Epithelial cell of prostate (primary cell): ENCODE results near the gene IDH3G.

Source experiments
- DNase-seq: peaks from one replicate; pipeline ENCODE4 v3.0.0-alpha.2; 2011; ENCODE audit warnings: low read depth, low spot score
- H3K27ac ChIP-seq: fragments of 450-650 bp; 2 replicates; pipeline ENCODE4 v1.5.1; 2017; ENCODE audit warnings: mild to moderate bottlenecking

The IDH3G gene

DNA sequence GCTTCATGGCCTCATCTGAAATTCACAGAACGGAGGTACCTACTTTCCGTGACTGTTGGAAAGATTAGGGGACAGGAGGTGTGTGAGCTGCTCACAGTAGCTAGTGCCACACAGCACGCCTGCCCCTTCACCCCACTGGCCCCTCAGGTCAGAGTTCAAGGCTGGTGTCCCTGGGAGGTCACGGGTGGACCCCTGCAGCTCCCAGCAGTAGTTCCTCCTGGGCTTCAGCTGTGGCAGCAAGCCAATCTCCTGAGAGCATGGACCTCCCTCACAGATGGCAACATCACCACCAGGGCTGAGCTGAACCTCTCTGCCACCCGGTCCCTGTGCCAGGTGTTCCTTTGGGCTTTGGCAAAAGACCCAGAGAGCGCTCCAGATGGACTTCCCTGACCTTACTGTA lies 1.8 kb downstream of the IDH3G start:
- H3K27ac ChIP-seq, result no peak overlapping the region
- no peak for DNase-seq

DNA sequence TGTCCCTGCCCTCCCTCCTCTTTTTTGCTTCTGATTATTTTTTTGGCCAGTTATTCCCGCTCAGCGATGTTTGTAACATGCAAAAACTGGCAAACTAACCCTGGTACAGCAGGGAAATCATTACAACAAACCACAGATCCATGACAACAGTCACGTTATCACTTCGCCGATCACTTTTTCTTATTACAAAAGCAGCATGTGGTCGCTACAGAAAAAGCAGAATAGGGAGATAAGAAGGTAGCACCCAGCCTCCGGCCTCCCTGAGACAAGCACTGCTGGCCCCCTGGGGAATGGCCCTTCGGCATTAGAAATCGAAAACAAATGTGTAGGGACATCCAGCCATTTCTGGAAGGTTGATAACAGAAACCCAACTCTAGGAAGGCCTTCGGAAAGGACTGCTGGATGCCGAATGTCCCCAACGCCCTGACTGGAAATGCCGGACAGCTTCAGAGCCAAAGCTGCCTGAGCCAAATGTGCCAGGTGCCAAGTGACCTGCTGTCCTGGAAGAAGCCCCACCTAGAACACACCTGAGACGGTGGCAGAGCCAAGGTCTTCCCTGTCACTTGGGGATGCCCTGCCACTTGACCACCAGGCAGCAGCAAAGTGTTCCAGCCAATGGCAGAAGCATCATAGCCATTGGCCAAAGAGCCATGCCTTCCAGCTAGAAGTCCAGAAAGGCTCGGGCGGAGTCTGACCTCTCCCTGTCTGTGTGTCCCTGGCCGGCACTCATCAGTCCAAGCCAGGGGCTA lies 2.9 kb downstream of the IDH3G start:
- DNase-seq, result no peak
- no peak overlapping the region for H3K27ac ChIP-seq

DNA sequence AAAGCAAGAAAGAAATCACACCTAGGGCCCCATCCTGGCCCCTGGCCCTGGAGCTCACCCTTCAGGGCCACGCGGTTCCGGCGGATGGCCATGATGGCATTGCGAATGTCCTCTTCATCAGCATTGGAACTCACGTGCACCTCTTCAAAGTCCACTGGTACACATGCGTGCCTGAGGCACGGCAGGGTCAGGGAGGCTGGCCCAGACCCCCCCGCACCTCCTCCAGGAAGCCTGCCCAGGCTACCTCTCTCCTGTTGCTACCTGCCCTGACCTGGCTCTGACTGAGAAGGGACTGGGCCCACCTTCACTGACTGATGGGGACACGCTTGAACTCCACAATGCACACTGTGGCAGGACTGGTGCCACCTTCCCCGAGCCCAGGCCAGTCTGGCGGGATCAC lies 4.5 kb downstream of the IDH3G start:
- no peak for DNase-seq
- H3K27ac ChIP-seq, result no peak overlapping the region

DNA sequence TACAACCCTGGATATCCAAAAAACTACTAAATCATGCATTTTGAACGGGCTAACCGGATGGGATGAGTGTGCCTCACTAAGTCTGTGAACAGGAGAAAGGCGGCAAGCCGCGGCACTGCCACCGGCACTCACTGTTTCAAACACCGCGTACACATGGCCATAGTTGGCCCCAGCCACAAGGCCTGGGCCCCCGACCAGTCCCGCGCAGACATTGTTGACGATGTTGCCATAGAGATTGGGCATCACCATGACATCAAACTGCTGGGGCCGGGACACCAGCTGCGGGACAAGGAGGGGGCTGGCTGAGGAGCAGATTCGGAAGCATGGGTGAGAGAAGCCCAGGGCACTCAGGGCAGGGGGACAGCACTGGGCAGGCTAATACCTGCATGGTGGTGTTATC lies 7.5 kb downstream of the IDH3G start:
- no peak overlapping the region for H3K27ac ChIP-seq
- DNase-seq, result no peak

DNA sequence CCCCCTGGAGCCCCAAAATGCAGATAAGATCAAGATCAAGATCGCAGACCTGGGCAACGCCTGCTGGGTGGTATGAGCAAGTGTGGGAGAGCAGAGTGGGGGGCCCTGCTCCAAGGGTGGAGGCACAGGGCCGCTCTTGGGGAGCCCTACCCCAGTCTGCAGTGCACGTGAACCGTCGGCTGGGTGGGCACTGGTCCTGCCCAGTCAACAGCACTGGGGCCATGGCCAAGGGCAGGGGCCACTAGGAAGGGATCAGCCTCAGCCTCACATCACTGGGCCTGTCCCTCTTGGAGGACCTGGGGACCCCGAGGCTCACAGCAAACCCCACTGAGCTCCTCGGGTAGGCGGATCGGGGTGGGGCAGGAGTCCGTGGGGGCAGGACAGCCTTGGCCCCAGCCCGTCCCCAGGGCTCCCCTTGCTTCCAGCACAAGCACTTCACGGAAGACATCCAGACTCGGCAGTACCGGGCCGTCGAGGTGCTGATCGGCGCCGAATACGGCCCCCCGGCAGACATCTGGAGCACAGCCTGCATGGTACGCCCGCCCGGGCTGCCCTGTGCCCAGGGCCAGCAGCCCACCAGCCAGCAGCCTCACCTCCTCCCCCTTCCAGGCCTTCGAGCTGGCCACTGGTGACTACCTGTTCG lies 9.7 kb downstream of the IDH3G start:
- no peak overlapping the region for H3K27ac ChIP-seq

DNA sequence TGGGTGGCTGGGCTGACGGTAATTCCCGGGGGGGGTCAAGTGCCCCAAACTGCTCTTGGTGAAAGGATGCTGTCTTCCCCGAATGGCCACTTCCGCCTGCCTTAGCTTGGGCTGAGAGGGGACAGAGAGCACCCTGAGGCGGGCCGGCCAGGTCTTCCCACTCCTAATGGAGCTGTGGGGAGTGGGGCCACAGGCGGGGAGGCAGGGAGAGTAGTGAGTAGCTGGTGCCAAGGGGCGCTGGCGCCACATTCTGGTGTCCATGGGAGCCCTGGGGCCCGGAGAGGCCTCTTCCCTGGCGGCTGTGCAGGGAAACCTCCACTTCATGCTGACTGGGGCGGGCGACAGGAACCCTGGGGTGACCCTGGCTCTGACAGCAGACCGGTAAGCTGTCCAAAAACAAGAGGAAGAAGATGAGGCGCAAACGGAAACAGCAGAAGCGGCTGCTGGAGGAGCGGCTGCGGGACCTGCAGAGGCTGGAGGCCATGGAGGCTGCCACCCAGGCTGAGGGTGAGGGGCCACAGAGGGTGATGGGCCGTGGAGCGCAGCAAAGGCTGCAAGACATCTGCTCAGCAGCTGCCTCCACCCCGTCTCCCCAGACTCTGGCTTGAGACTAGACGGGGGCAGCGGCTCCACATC lies 10.7 kb downstream of the IDH3G start:
- no peak overlapping the region for H3K27ac ChIP-seq
- no peak for DNase-seq

More for the DNA sequence above, 9.7 kb downstream of the IDH3G start:
- DNase-seq, result no peak

DNA sequence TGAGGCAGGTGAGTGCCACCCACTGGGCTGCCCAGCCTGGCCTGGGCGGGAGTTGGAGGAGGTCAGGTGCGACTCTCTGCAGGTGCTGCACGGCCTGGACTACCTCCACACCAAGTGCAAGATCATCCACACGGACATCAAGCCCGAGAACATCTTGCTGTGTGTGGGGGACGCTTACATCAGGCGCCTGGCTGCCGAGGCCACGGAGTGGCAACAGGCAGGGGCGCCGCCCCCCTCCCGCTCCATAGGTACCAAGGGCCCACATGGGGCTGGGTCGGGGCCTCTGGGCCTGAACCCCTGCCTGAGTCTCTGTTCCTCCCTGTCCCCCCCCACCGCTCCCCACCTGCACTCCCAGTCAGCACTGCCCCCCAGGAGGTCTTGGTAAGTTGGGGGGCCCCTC lies 11.3 kb downstream of the IDH3G start:
- H3K27ac ChIP-seq, result no peak overlapping the region
- DNase-seq, result no peak

DNA sequence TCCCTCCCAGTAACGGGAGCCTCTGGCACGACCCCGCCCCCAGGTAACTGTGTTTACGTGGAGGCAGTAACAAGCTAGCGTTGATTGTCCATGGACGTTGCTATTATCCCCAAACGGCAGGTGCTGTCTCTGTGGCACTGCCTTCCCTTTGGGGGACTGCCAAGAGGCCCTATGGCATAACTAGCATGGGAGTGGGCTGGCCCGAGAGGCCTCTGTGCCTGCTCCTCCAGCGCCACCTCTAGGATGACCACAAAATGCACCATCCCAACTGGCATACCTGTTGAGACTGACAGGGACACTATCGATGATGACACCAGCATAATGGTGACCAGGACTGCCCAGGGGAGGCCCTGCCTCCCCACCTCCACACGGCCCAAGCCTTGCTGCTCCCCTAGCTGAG lies 11.9 kb downstream of the IDH3G start:
- no peak overlapping the region for H3K27ac ChIP-seq
- no peak for DNase-seq

DNA sequence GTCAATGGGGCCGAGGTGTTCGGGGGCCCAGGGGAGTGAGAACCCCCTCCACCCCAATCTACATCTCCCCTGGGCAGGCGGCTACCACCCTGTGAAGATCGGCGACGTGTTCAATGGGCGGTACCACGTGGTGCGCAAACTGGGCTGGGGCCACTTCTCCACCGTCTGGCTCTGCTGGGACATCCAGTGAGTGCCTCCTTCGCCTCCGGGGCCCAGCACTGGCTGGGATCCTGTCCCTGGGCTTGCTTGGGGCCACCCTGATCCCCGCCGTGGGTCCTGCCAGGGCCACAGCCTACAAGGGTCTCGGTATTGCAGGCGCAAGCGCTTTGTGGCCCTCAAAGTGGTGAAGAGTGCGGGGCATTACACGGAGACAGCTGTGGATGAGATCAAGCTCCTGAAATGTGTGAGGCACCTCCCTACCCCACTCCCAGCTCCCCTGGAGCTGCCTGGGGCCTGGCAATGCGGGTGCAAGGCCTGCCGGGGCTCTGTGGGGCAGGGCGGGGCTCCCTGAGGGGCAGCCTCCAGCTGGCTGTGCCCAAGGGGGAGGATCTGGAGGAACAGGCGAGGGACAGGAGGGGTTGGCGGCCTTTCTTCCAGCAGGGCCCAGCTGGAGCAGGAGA lies 12.6 kb downstream of the IDH3G start:
- DNase-seq, result no peak
- H3K27ac ChIP-seq, result no peak overlapping the region

DNA sequence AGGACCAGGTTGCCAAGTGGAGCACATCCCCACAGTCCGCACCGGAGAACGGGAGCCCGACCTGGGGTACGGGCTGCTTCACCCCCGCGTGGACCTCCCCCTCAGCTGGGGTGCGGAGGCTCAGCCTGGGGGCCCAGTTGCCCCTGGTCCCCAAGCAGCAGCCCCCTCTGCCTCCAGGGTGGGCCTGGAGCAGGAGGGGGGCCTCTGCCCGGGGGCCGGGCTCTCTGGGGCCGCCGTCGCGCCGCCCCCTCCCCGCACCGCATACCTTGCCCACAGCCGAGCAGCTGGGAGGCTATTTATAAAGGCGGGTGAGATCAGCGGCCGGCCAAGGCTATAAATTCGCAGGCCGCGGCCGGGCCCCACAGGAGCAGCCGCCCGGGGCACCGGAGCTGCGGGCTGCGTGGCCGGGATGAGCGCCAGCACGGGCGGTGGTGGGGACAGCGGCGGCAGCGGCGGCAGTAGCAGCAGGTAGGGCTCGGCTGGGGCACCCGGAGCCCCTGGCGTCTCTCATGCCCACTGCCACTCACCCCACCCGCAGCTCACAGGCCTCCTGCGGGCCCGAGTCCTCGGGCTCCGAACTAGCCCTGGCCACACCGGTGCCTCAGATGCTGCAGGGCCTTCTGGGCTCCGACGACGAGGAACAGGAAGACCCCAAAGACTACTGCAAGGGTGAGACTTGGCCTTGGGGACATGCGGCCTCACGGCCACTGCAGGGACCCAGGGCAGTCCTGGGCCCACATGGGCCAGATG lies 13.3 kb downstream of the IDH3G start, which contains the start of gene SRPK3:
Gene SRPK3, plus strand, starts transcription at position 364 of the 750 bp plus-strand sequence. Its CDS starts 46 bp downstream, at position 410.
- no peak for DNase-seq

DNA sequence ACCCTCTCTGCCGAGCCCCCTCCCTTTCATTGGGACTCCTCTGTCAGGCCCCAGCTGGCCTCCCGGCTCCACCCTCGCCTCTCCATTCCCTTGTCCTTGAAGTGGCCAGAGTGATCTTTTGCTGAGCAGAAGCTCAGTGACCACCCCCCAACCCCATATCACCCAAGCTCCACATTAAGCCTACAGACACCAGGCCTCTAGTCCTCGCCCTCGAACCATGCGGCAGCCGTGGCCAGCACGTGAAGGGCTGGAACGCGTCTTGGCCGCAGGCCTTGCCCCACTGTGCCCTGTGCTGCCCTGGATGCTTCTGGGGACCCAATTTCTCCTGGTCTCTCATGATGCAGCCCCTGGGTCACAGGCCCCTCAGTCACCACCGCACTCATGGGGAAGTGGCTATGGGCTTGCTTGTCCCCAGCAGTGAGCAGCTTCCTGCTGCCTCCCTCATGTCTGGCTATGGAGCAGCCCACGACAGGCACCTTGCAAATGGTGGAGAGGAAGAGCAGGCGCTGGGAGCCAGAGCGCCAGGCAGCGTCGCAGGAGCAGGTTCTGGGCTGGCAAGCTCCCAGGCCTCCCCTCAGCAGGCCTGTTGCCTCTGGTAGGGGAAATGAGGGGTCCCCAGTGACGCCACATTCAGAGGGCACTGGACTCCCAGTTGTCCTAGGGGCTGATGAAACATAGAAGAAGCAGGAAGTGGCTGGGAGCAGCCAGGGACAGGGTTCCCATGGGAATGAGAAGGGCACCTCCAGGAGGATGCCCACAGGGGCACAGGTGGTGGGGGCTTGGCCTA lies 14.1 kb downstream of the IDH3G start:
- no peak overlapping the region for H3K27ac ChIP-seq
- DNase-seq, result no peak

More for the DNA sequence above, 13.3 kb downstream of the IDH3G start, which contains the start of gene SRPK3:
- no peak within 1 kb of the TSS for H3K27ac ChIP-seq

DNA sequence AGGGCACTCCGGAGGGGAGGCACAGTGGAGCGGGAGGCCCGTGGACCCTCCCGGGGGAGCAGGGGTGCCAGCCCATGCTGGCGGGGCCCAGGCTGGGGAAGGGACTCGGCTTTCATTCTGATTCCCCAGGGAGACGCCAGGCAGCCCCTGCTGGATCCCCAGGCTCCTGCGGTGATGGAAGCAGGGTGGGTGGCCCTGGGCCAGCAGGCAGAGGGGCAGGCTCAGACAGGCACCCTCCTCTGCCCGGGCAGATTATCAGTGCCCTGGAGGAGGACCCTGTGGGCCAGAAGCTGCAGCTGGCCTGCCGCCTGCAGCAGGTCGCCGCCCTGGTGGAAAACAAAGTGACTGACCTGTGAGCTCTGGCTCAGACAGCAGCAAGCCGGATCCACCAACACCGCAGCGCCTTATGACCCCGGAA lies 15.5 kb downstream of the IDH3G start:
- H3K27ac ChIP-seq, result no peak overlapping the region
- no peak for DNase-seq

DNA sequence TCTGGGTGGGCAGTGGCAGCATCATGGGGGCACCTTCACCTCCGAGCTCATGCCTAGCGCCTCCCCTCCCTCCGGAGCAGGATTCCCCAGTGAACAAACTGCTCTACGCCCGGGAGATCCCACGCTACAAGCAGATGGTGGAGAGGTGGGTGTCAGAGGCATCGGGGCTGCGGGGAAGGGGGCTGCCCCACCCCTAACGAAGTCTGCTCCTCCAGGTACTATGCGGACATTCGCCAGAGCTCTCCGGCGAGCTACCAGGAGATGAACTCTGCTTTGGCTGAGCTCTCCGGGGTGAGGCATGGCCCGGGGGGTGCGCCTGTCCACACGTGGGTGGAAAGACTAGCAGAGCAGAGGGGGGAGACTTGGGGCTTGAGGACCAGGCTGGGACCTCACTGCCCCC lies 16.0 kb downstream of the IDH3G start:
- no peak for DNase-seq
- no peak overlapping the region for H3K27ac ChIP-seq

DNA sequence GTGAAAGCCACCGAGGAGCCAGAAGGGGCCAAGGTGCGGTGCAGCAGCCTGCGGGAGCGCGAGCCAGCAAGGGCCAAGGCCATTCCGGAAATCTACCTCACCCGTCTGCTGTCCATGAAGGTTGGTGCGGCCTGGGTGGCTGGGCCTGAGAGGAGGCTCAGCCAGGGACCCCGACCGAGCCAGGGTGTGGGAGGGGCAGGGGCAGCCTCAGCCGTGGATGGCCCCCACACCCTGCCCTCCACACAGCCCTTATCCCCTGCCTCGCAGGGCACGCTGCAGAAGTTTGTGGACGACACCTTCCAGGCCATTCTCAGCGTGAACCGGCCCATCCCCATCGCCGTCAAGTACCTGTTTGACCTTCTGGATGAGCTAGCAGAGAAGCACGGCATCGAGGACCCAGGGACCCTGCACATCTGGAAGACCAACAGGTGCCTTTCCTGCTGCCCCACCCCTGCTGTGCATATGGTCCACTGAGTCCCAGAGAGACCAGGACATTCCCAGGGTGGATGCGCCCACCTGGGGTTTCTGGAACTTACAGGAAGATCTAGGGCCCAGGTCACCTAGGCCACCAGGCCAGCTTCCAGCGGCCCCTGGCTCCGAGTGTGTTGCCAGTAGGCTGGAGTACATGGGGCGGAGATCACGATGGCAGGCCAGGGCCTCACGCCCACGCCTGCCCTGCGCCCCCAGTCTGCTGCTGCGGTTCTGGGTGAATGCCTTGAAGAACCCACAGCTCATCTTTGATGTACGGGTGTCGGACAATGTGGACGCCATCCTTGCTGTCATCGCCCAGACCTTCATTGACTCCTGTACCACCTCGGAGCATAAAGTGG lies 16.7 kb downstream of the IDH3G start:
- no peak overlapping the region for H3K27ac ChIP-seq

DNA sequence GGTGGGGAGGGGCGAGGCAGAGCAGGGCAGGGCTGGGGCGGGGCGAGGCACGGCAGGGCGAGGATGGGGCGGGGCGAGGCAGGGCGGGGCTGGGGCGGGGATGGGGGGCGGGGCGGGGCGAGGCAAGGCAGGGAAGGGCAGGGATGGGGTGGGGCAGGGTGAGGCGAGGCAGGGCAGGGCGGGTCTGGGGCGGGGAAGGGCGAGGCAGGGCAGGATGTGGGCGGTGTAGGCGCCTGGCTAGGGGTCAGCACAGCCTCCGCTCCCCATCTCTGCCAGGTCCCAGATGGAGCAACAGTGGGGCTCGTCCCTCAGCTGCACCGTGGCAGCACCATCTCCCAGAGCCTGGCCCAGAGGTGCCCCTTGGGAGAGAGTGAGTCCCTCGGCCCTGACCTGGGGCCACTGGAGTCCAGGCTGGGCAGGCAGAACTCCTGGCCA lies 17.5 kb downstream of the IDH3G start:
- no peak for DNase-seq
- no peak overlapping the region for H3K27ac ChIP-seq

More for the DNA sequence above, 16.7 kb downstream of the IDH3G start:
- no peak for DNase-seq

DNA sequence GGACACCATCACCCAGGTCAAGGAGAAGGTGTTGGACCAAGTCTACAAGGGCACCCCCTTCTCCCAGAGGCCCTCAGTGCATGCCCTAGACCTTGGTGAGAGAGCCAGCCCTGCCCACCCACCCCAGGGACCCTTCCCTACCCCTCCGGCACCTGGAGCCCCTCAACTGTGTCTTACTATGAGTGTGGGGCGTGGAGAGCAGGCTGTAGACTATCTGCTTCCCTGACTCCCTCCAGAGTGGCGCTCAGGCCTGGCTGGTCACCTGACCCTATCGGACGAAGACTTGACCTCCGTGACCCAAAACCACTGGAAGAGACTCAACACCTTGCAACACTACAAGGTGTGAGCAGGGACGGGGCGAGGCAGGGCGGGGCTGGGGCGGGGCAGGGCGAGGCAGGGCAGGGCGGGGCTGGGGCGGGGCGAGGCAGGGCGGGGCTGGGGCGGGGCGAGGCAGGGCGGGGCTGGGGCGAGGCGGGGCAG lies 18.0 kb downstream of the IDH3G start:
- H3K27ac ChIP-seq, result no peak overlapping the region
- no peak for DNase-seq

DNA sequence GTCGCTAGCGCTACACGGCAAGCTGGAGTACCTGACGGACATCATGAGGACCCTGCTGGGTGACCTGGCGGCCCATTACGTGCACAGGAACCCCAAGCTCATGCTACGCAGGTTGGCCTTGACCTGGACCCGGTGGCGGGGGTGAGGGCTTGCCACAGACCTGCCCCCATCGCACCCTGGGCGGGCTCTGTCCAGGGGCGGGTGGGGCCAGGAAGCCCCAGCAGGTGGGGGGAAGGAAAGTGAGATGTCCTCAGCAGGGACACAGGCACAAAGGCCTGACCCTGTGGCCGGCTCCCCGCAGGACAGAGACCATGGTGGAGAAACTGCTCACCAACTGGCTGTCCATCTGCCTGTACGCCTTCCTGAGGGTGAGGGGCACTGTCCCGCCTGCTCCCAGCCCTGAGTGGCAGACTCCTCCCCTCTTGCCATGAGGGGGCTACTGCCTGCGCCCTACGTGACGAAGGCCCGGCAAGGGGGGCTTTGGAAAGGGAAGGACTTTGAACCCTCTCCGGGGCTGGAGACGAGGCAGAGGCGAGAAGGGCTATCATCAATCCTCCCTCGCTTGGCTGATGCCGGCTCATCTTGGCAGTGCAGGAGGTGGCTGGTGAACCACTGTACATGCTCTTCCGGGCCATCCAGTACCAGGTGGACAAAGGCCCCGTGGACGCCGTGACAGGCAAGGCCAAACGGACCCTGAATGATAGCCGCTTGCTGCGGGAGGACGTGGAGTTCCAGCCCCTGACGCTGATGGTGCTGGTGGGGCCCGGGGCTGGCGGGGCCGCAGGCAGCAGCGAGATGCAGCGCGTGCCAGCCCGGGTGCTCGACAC lies 18.7 kb downstream of the IDH3G start:
- no peak for DNase-seq
- no peak overlapping the region for H3K27ac ChIP-seq
